ENCODE data around the gene FOXN1. TPM values are rescaled to one million over a fixed set of nuclear protein-coding genes. Genes with fewer than 3 reads are reported as not detected.
A peak's percentile ranks its signal among the peaks of the same experiment; 100 is the strongest.
"Not testable (repeated sequence)": the region's sequence is repeated elsewhere in the genome, so short reads cannot be mapped to it uniquely, and the experiment has no call there.

FOXN1 gene, protein sequence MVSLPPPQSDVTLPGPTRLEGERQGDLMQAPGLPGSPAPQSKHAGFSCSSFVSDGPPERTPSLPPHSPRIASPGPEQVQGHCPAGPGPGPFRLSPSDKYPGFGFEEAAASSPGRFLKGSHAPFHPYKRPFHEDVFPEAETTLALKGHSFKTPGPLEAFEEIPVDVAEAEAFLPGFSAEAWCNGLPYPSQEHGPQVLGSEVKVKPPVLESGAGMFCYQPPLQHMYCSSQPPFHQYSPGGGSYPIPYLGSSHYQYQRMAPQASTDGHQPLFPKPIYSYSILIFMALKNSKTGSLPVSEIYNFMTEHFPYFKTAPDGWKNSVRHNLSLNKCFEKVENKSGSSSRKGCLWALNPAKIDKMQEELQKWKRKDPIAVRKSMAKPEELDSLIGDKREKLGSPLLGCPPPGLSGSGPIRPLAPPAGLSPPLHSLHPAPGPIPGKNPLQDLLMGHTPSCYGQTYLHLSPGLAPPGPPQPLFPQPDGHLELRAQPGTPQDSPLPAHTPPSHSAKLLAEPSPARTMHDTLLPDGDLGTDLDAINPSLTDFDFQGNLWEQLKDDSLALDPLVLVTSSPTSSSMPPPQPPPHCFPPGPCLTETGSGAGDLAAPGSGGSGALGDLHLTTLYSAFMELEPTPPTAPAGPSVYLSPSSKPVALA
- polyA plus RNA-seq, result 10 to 100 TPM in 1 of 2 donors, 1 to 10 TPM in 1; 8.8 to 10.6 TPM

DNA sequence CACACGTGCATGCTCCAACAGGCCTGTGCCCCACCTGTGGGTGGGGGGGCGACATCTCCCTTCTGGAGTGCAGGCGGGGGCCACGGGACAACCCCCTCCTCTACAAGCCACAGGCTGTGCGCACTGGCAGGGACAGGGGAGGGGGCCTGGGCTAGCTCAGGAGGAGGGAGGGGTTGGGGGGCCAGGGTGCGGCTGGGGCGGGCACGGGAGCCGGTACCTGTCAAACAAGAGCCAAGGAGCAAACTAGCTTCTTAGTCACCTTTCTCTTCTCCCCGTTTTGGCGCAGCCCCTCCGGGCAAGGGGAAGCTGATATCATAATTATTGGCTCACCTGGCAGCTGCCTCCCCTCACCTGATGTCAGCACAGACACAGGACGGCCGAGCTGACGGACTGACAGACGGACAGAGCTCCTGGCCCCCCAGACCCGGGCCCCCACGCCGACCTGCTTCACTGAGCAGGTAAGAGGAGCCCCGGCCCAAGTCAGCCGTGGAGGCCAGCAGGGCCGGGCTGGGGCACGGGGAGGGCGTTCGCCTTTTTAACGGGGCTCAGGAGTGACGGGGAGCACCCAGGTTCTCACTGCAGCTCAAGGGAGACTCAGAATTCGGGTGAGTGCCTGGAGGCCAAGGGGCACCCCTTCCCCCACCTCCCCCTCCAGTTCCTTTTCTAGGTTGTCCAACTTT, at the start of gene FOXN1:
Gene FOXN1 (plus strand): TSS at position 363 of the 680 bp plus-strand sequence. CDS start 17,622 bp downstream, outside the sequence.
- WGBS, 2 donors, result 46 to 71% methylated on average over 24 to 28 of the region's 28 CpGs
- H3K9me3 ChIP-seq (ENCODE audit: control insufficient read depth in 2 of 2, insufficient read depth in 1 of 2, low read depth in 1 of 2, low read length in 1 of 2), result no peaks in the 10 kb centered on the region
- H3K27ac ChIP-seq (ENCODE audit: low read depth in 2 of 2, low read length in 1 of 2), result peak within 1 kb of the TSS; percentile 69 to 88
- peaks cover 0 to 2% of the 10 kb centered on the region in 2 donors for H3K36me3 ChIP-seq (ENCODE audit: control insufficient read depth in 2 of 2, insufficient read depth in 2 of 2, low read length in 1 of 2)
- H3K4me3 ChIP-seq (ENCODE audit: low read depth in 1 of 2, low read length in 2 of 2), result peak within 1 kb of the TSS; percentile 43 to 49
- peaks cover 6 to 28% of the 10 kb centered on the region in 2 donors for H3K4me1 ChIP-seq (ENCODE audit: control insufficient read depth in 2 of 2, insufficient read depth in 2 of 2, low read length in 1 of 2)
- no peaks in the 10 kb centered on the region for H3K27me3 ChIP-seq (ENCODE audit: control insufficient read depth in 1 of 2, insufficient read depth in 2 of 2, low read length in 2 of 2)

DNA sequence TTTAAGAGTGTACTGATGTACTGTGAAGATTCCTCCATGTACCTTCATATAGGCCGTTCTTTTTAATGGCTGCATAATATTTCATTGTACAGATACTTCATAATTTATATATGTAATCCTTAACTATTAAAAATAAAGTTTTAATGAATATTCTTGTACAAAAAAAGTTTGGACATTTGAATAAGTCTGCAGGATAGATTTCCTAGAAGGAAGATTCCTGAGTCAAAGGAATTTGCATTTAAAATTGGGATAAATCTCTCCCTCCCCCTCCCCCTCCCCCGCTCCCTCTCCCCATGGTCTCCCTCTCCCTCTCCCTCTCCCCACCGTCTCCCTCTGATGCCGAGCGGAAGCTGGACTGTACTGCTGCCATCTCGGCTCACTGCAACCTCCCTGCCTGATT, 48.3 kb upstream of the FOXN1 start:
- Histone ChIP-seq H3K9me3 (ENCODE audit: control insufficient read depth in 2 of 2, insufficient read depth in 1 of 2, low read depth in 1 of 2, low read length in 1 of 2) (no peaks in the 10 kb centered on the region), H3K4me1 (ENCODE audit: control insufficient read depth in 2 of 2, insufficient read depth in 2 of 2, low read length in 1 of 2) (no peaks in the 10 kb centered on the region), H3K27me3 (ENCODE audit: control insufficient read depth in 1 of 2, insufficient read depth in 2 of 2, low read length in 2 of 2) (no peaks in the 10 kb centered on the region), H3K36me3 (ENCODE audit: control insufficient read depth in 2 of 2, insufficient read depth in 2 of 2, low read length in 1 of 2) (no peaks in the 10 kb centered on the region), H3K4me3 (ENCODE audit: low read depth in 1 of 2, low read length in 2 of 2) (no peak overlapping the region), H3K27ac (ENCODE audit: low read depth in 2 of 2, low read length in 1 of 2) (no peak overlapping the region)
- WGBS, 2 donors, result 88 to 94% methylated on average over 6 of the region's 6 CpGs

DNA sequence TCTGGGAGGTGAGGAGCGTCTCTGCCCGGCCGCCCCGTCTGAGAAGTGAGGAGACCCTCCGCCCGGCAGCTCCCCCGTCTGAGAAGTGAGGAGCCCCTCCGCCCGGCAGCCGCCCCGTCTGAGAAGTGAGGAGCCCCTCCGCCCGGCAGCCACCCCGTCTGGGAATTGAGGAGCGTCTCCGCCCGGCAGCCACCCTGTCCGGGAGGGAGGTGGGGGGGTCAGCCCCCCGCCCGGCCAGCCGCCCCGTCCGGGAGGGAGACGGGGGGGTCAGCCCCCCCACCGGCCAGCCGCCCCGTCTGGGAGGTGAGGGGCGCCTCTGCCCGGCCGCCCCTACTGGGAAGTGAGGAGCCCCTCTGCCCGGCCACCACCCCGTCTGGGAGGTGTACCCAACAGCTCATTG, 47.3 kb upstream of the FOXN1 start:
- not testable (repeated sequence) for H3K27ac ChIP-seq (ENCODE audit: low read depth in 2 of 2, low read length in 1 of 2); H3K27me3 ChIP-seq (ENCODE audit: control insufficient read depth in 1 of 2, insufficient read depth in 2 of 2, low read length in 2 of 2); H3K4me1 ChIP-seq (ENCODE audit: control insufficient read depth in 2 of 2, insufficient read depth in 2 of 2, low read length in 1 of 2); H3K9me3 ChIP-seq (ENCODE audit: control insufficient read depth in 2 of 2, insufficient read depth in 1 of 2, low read depth in 1 of 2, low read length in 1 of 2); H3K36me3 ChIP-seq (ENCODE audit: control insufficient read depth in 2 of 2, insufficient read depth in 2 of 2, low read length in 1 of 2); H3K4me3 ChIP-seq (ENCODE audit: low read depth in 1 of 2, low read length in 2 of 2)
- 92 to 96% methylated on average over 18 to 31 of the region's 32 CpGs for WGBS, 2 donors

DNA sequence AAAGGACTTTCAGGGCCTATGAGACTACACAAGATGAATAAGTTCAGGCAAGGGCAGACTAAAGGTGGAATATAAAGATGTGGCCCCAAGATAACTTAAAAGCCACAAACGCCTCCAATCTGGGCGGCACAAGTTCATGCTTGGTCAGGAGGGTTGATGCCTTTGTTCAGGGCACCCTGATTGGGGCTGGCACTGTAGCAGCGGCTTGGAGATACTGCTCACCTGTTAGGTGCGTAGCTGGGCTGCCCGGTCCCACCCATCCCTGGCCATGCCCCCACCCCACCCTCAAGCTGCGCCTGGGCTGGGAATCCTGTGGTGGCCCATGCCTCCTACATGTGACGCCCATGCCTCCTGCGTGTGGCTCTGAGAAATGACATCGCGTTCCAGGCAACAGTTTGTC, 45.2 kb upstream of the FOXN1 start:
- Histone ChIP-seq H3K27ac (ENCODE audit: low read depth in 2 of 2, low read length in 1 of 2) (no peak overlapping the region), H3K27me3 (ENCODE audit: control insufficient read depth in 1 of 2, insufficient read depth in 2 of 2, low read length in 2 of 2) (no peaks in the 10 kb centered on the region), H3K4me1 (ENCODE audit: control insufficient read depth in 2 of 2, insufficient read depth in 2 of 2, low read length in 1 of 2) (no peaks in the 10 kb centered on the region), H3K9me3 (ENCODE audit: control insufficient read depth in 2 of 2, insufficient read depth in 1 of 2, low read depth in 1 of 2, low read length in 1 of 2) (no peaks in the 10 kb centered on the region), H3K4me3 (ENCODE audit: low read depth in 1 of 2, low read length in 2 of 2) (no peak overlapping the region), H3K36me3 (ENCODE audit: control insufficient read depth in 2 of 2, insufficient read depth in 2 of 2, low read length in 1 of 2) (no peaks in the 10 kb centered on the region)
- WGBS, 2 donors, result 88 to 89% methylated on average over 10 of the region's 10 CpGs

DNA sequence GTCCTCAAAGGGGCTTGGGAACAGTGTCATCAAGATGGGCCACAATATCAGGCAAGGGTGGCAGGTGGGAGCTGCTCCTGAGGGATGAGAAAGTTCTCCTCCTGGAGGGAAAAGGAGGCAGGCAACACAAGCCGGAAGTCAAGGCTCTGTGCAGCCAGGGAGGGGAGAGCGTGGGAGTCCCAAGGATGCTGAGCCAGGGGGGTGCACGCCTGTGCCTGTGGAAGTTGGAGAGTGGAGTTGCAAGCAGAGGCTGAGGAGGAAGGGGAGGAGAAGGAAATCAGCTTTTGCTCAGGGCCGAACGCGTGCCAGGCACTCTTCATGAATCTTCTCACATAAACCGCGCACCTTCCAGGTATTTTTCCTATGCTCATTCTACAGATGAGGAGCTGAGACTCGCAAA, 40.1 kb upstream of the FOXN1 start:
- H3K4me3 ChIP-seq (ENCODE audit: low read depth in 1 of 2, low read length in 2 of 2), result no peak overlapping the region
- no peak overlapping the region for H3K27ac ChIP-seq (ENCODE audit: low read depth in 2 of 2, low read length in 1 of 2)
- no peaks in the 10 kb centered on the region for H3K4me1 ChIP-seq (ENCODE audit: control insufficient read depth in 2 of 2, insufficient read depth in 2 of 2, low read length in 1 of 2)
- 58 to 66% methylated on average over 9 of the region's 9 CpGs for WGBS, 2 donors
- no peaks in the 10 kb centered on the region for H3K9me3 ChIP-seq (ENCODE audit: control insufficient read depth in 2 of 2, insufficient read depth in 1 of 2, low read depth in 1 of 2, low read length in 1 of 2)
- H3K36me3 ChIP-seq (ENCODE audit: control insufficient read depth in 2 of 2, insufficient read depth in 2 of 2, low read length in 1 of 2), result no peaks in the 10 kb centered on the region
- H3K27me3 ChIP-seq (ENCODE audit: control insufficient read depth in 1 of 2, insufficient read depth in 2 of 2, low read length in 2 of 2), result no peaks in the 10 kb centered on the region

DNA sequence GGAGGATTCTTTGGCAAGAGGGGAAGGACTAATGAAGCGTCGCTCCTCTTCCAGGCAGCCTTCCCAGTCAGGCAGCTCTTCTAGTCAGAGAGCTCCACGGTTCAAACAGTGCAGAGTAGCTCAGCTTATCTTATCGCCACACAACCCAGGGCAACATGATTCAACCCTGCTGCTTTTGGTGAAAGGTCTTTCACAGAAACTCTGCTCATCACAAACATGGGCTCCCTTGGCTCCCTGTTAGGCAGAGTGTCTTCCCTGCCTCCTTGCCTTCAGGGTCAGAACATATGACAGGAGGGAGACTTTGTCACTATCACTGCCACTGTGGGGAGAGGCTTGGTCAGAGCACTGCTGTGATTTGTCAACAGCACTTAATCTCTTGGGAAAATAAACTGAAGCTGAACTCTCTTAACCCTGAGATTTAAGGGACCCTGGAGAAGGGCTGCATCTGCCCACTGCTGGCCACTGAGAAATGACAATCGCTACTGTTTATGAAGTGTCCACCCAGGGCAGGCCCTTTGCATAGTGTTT, 39.6 kb upstream of the FOXN1 start:
- no peak overlapping the region for H3K27ac ChIP-seq (ENCODE audit: low read depth in 2 of 2, low read length in 1 of 2)
- H3K4me3 ChIP-seq (ENCODE audit: low read depth in 1 of 2, low read length in 2 of 2), result no peak overlapping the region
- no peaks in the 10 kb centered on the region for H3K36me3 ChIP-seq (ENCODE audit: control insufficient read depth in 2 of 2, insufficient read depth in 2 of 2, low read length in 1 of 2)
- no peaks in the 10 kb centered on the region for H3K27me3 ChIP-seq (ENCODE audit: control insufficient read depth in 1 of 2, insufficient read depth in 2 of 2, low read length in 2 of 2)
- no peaks in the 10 kb centered on the region for H3K9me3 ChIP-seq (ENCODE audit: control insufficient read depth in 2 of 2, insufficient read depth in 1 of 2, low read depth in 1 of 2, low read length in 1 of 2)
- WGBS, 2 donors, result 38 to 41% methylated on average over 5 of the region's 5 CpGs
- H3K4me1 ChIP-seq (ENCODE audit: control insufficient read depth in 2 of 2, insufficient read depth in 2 of 2, low read length in 1 of 2), result no peaks in the 10 kb centered on the region

DNA sequence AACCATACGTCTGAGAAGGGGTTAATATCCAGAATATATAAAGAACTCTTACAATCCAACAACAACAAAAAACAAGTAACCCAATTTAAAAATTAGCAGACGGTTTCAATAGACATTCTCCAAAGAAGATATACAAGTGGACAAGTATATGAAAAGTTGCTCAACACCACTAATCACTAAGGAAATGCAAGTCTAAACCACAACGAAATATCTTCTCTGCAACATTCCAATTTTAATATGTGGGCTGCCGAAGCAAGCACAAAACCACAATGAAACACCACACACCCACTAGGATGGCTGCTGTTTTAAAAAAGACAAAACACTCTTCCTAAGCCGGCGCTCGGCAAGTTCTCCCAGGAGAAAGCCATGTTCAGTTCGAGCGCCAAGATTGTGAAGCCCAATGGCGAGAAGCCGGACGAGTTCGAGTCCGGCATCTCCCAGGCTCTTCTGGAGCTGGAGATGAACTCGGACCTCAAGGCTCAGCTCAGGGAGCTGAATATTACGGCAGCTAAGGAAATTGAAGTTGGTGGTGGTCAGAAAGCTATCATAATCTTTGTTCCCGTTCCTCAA, 38.6 kb upstream of the FOXN1 start:
- no peak overlapping the region for H3K27ac ChIP-seq (ENCODE audit: low read depth in 2 of 2, low read length in 1 of 2)

DNA sequence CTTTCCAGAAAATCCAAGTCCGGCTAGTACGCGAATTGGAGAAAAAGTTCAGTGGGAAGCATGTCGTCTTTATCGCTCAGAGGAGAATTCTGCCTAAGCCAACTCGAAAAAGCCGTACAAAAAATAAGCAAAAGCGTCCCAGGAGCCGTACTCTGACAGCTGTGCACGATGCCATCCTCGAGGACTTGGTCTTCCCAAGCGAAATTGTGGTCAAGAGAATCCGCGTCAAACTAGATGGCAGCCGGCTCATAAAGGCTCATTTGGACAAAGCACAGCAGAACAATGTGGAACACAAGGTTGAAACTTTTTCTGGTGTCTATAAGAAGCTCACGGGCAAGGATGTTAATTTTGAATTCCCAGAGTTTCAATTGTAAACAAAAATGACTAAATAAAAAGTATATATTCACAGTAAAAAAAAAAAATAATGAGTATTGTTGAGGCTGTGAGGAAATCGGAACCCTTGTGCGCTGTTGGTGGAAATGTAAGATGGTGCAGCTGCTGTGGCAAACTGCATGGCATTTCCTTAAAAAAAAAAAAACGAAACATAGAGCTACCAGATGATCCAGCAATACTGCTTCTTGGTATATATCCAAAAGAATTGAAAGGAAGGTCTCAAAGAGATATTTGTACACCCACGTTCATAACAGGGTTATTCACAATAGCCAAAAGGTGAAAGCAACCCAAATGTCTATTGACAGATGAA, 38.0 kb upstream of the FOXN1 start:
- H3K36me3 ChIP-seq (ENCODE audit: control insufficient read depth in 2 of 2, insufficient read depth in 2 of 2, low read length in 1 of 2); H3K27ac ChIP-seq (ENCODE audit: low read depth in 2 of 2, low read length in 1 of 2); H3K4me3 ChIP-seq (ENCODE audit: low read depth in 1 of 2, low read length in 2 of 2); H3K4me1 ChIP-seq (ENCODE audit: control insufficient read depth in 2 of 2, insufficient read depth in 2 of 2, low read length in 1 of 2); H3K9me3 ChIP-seq (ENCODE audit: control insufficient read depth in 2 of 2, insufficient read depth in 1 of 2, low read depth in 1 of 2, low read length in 1 of 2); H3K27me3 ChIP-seq (ENCODE audit: control insufficient read depth in 1 of 2, insufficient read depth in 2 of 2, low read length in 2 of 2): not testable (repeated sequence)
- 72 to 83% methylated on average over 16 to 20 of the region's 20 CpGs for WGBS, 2 donors

More for the DNA sequence above, 38.6 kb upstream of the FOXN1 start:
- Histone ChIP-seq H3K36me3 (ENCODE audit: control insufficient read depth in 2 of 2, insufficient read depth in 2 of 2, low read length in 1 of 2) (no peaks in the 10 kb centered on the region), H3K9me3 (ENCODE audit: control insufficient read depth in 2 of 2, insufficient read depth in 1 of 2, low read depth in 1 of 2, low read length in 1 of 2) (no peaks in the 10 kb centered on the region), H3K4me3 (ENCODE audit: low read depth in 1 of 2, low read length in 2 of 2) (no peak overlapping the region), H3K4me1 (ENCODE audit: control insufficient read depth in 2 of 2, insufficient read depth in 2 of 2, low read length in 1 of 2) (no peaks in the 10 kb centered on the region), H3K27me3 (ENCODE audit: control insufficient read depth in 1 of 2, insufficient read depth in 2 of 2, low read length in 2 of 2) (no peaks in the 10 kb centered on the region)
- WGBS, 2 donors, result 71 to 76% methylated on average over 17 of the region's 17 CpGs

DNA sequence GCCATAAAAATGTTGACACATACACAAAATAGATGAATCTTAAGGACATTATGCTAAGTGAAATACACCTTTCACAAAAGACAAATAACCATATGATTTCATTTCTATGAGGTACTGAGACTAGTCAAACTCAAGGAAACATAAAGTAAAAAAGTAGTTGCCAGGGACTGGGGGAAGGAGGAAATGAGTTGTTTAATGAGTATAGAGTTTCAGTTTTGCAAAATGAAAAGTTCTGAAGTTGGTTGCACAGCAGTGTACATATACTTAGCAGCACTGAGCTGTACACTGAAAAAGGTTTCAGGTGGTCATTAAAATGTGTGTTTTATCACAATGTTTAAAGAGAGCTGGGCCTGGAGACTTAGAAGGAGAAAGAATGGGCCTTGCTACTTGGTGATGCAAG, 37.4 kb upstream of the FOXN1 start:
- Histone ChIP-seq H3K9me3 (ENCODE audit: control insufficient read depth in 2 of 2, insufficient read depth in 1 of 2, low read depth in 1 of 2, low read length in 1 of 2) (no peaks in the 10 kb centered on the region), H3K4me3 (ENCODE audit: low read depth in 1 of 2, low read length in 2 of 2) (no peak overlapping the region), H3K27ac (ENCODE audit: low read depth in 2 of 2, low read length in 1 of 2) (no peak overlapping the region), H3K27me3 (ENCODE audit: control insufficient read depth in 1 of 2, insufficient read depth in 2 of 2, low read length in 2 of 2) (no peaks in the 10 kb centered on the region), H3K36me3 (ENCODE audit: control insufficient read depth in 2 of 2, insufficient read depth in 2 of 2, low read length in 1 of 2) (no peaks in the 10 kb centered on the region), H3K4me1 (ENCODE audit: control insufficient read depth in 2 of 2, insufficient read depth in 2 of 2, low read length in 1 of 2) (no peaks in the 10 kb centered on the region)

Data from esophagus (tissue), 2 donors.